22Rv1 (cell line): ENCODE results near the gene XPO5.

Experiments used
- CTCF ChIP-seq: fragments of 450-650 bp; IDR thresholded peaks from 2 replicates; pipeline ENCODE4 v1.5.1; 2017; ENCODE audit warnings: mild to moderate bottlenecking
- ZFX ChIP-seq: fragments of 450-650 bp; IDR thresholded peaks from 2 replicates; pipeline ENCODE4 v1.6.1; 2017; ENCODE audit warnings: antibody characterized with exemption, borderline replicate concordance

- TF ChIP-seq CTCF = no peak
- TF ChIP-seq ZFX = no peak
Observed at GRCh38 chr6:43547222-43547621, 28.6 kb downstream of the XPO5 start.
